HG03135 (cell line): ENCODE results near the gene DYRK1B.

Experiments
- ATAC-seq: cut with Tn5 transposase; IDR thresholded peaks from one replicate; pipeline ENCODE4 v1.9.1; 2021; ENCODE audit warnings: mild to moderate bottlenecking, moderate library complexity; ENCODE audit not compliant: unreplicated experiment

Gene DYRK1B

GRCh38 chr19:39864118-39864517 lies 30.2 kb upstream of the DYRK1B start:
- no peak for ATAC-seq

GRCh38 chr19:39858541-39858940 lies 24.6 kb upstream of the DYRK1B start:
- ATAC-seq: no peak

- no peak for ATAC-seq
These were observed 18.9 kb upstream of the DYRK1B start for GRCh38 chr19:39852882-39853281.

- no peak for ATAC-seq
These were observed 16.9 kb upstream of the DYRK1B start for GRCh38 chr19:39850892-39851291.

GRCh38 chr19:39848392-39848791 lies 14.4 kb upstream of the DYRK1B start:
- no peak for ATAC-seq

GRCh38 chr19:39847525-39847924 lies 13.6 kb upstream of the DYRK1B start:
- no peak for ATAC-seq

GRCh38 chr19:39846678-39847486 lies 12.9 kb upstream of the DYRK1B start:
- ATAC-seq: peak; percentile 10

- peak; percentile 69 for ATAC-seq
These were observed 12.1 kb upstream of the DYRK1B start, which contains the start of gene FBL for GRCh38 chr19:39845933-39846677. FBL (minus strand) TSS chr19:39846379; CDS start chr19:39846300, 79 bp downstream.

- ATAC-seq: peak; percentile 3
These were observed 11.6 kb upstream of the DYRK1B start for GRCh38 chr19:39845584-39845932.

- ATAC-seq: no peak
These were observed 11.2 kb upstream of the DYRK1B start for GRCh38 chr19:39845172-39845571.

GRCh38 chr19:39843919-39844793 lies 10.2 kb upstream of the DYRK1B start:
- no peak for ATAC-seq

GRCh38 chr19:39842693-39843435 lies 8.9 kb upstream of the DYRK1B start:
- no peak for ATAC-seq

- ATAC-seq: no peak
These were observed 7.1 kb upstream of the DYRK1B start for GRCh38 chr19:39841041-39841440.

- ATAC-seq: no peak
These were observed 6.5 kb upstream of the DYRK1B start for GRCh38 chr19:39840492-39840891.

GRCh38 chr19:39839678-39840327 lies 5.8 kb upstream of the DYRK1B start:
- no peak for ATAC-seq

- ATAC-seq: no peak
These were observed 4.6 kb upstream of the DYRK1B start for GRCh38 chr19:39838569-39838968.

- ATAC-seq: no peak
These were observed 4.0 kb upstream of the DYRK1B start for GRCh38 chr19:39837978-39838377.

- no peak for ATAC-seq
These were observed 402 bp upstream of the DYRK1B start for GRCh38 chr19:39834287-39834841.

- no peak for ATAC-seq
These were observed 850 bp downstream of the DYRK1B start for GRCh38 chr19:39833160-39833463.
